ENCODE measurements around the gene TUBB1. TPM values are rescaled to one million over a fixed set of nuclear protein-coding genes. Genes with fewer than 3 reads are reported as not detected.

The TUBB1 gene
- total RNA-seq, 1 donor from 2014 or later, result not detected

GRCh38 chr20:59071216-59071615, 52.0 kb downstream of the TUBB1 start:
- H3K9me3 ChIP-seq (ENCODE audit: low read depth), result no peaks in the 10 kb centered on the region
- H3K4me3 Mint-ChIP-seq, result no peak overlapping the region
- H3K36me3 ChIP-seq, result no peaks in the 10 kb centered on the region
- peaks cover 16% of the 10 kb centered on the region for H3K27me3 ChIP-seq
- no peaks in the 10 kb centered on the region for H3K79me2 ChIP-seq (ENCODE audit: low read depth)
- no peaks in the 10 kb centered on the region for H3F3A ChIP-seq (ENCODE audit: low read depth)
- no peaks in the 10 kb centered on the region for H3K9me3 Mint-ChIP-seq
- peaks cover 4% of the 10 kb centered on the region for H3K27me3 Mint-ChIP-seq (ENCODE audit: insufficient read depth, low read depth)
- peaks cover 2% of the 10 kb centered on the region for H3K4me1 Mint-ChIP-seq
- no peak overlapping the region for H3K4me2 ChIP-seq
- H3K36me3 Mint-ChIP-seq, result no peaks in the 10 kb centered on the region
- no peak overlapping the region for H2AFZ ChIP-seq (replicated peaks)
- H3K27ac ChIP-seq, result no peak overlapping the region
- H3K4me1 ChIP-seq, result no peaks in the 10 kb centered on the region
- no peak overlapping the region for H3K27ac Mint-ChIP-seq
- H3K4me3 ChIP-seq, result no peak overlapping the region
- no peak for TF ChIP-seq EZH2phosphoT487 (IDR thresholded peaks at IDR 0.05)
- TF ChIP-seq, protein P1, sequence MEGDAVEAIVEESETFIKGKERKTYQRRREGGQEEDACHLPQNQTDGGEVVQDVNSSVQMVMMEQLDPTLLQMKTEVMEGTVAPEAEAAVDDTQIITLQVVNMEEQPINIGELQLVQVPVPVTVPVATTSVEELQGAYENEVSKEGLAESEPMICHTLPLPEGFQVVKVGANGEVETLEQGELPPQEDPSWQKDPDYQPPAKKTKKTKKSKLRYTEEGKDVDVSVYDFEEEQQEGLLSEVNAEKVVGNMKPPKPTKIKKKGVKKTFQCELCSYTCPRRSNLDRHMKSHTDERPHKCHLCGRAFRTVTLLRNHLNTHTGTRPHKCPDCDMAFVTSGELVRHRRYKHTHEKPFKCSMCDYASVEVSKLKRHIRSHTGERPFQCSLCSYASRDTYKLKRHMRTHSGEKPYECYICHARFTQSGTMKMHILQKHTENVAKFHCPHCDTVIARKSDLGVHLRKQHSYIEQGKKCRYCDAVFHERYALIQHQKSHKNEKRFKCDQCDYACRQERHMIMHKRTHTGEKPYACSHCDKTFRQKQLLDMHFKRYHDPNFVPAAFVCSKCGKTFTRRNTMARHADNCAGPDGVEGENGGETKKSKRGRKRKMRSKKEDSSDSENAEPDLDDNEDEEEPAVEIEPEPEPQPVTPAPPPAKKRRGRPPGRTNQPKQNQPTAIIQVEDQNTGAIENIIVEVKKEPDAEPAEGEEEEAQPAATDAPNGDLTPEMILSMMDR (IDR thresholded peaks at IDR 0.05), result no peak
- TF ChIP-seq EZH2 (IDR thresholded peaks at IDR 0.05), result no peak
- DNase-seq (ENCODE audit: low spot score), result no peak
- no peak overlapping the region for H3K9ac ChIP-seq
- no peaks in the 10 kb centered on the region for H4K20me1 ChIP-seq (ENCODE audit: low read depth)

DNA sequence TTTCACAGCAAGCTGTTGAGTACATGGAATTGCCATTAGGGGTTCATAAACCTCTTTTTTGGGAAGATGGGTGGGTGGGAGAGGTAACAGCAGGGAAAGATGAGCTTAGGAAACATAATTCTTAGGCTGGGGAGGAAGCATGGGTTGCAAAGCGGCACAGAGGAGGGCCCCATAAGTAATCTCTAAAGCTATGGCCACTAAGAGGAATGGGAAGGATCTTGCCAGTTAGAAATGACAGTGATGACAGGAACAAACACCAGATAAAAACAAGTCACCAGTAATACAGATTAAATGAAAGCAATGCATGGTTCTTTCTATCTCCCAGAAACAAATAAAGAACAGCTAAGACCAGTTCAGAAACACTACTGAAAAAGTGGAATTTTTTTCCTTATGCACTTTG, 54.4 kb downstream of the TUBB1 start:
- DNase-seq (ENCODE audit: low spot score), result no peak
- Mint-ChIP-seq H3K27me3 (ENCODE audit: insufficient read depth, low read depth) (peaks cover 8% of the 10 kb centered on the region), H3K36me3 (no peaks in the 10 kb centered on the region), H3K4me1 (peaks cover 2% of the 10 kb centered on the region), H3K4me3 (no peak overlapping the region), H3K27ac (no peak overlapping the region), H3K9me3 (no peaks in the 10 kb centered on the region)
- Histone ChIP-seq H3K4me3 (no peak overlapping the region), H2AFZ (replicated peaks) (no peak overlapping the region), H3K9ac (no peak overlapping the region), H3F3A (ENCODE audit: low read depth) (no peaks in the 10 kb centered on the region), H3K79me2 (ENCODE audit: low read depth) (no peaks in the 10 kb centered on the region), H3K9me3 (ENCODE audit: low read depth) (no peaks in the 10 kb centered on the region), H3K36me3 (no peaks in the 10 kb centered on the region), H3K4me2 (no peak overlapping the region), H3K27ac (no peak overlapping the region), H3K27me3 (peaks cover 29% of the 10 kb centered on the region), H4K20me1 (ENCODE audit: low read depth) (no peaks in the 10 kb centered on the region), H3K4me1 (no peaks in the 10 kb centered on the region)
- TF ChIP-seq EZH2phosphoT487 (IDR thresholded peaks at IDR 0.05) (no peak), EZH2 (IDR thresholded peaks at IDR 0.05) (no peak)
- TF ChIP-seq, protein P1 (IDR thresholded peaks at IDR 0.05), result no peak

- H3K4me3 ChIP-seq, result no peak overlapping the region
- H3K27ac Mint-ChIP-seq, result no peak overlapping the region
- no peaks in the 10 kb centered on the region for H3K36me3 ChIP-seq
- H3K27ac ChIP-seq, result no peak overlapping the region
- H3K4me2 ChIP-seq, result no peak overlapping the region
- H3K9me3 Mint-ChIP-seq, result no peaks in the 10 kb centered on the region
- H2AFZ ChIP-seq (replicated peaks), result no peak overlapping the region
- H3K4me1 Mint-ChIP-seq, result peaks cover 2% of the 10 kb centered on the region
- no peak overlapping the region for H3K4me3 Mint-ChIP-seq
- H4K20me1 ChIP-seq (ENCODE audit: low read depth), result no peaks in the 10 kb centered on the region
- H3K27me3 ChIP-seq, result peaks cover 29% of the 10 kb centered on the region
- H3K36me3 Mint-ChIP-seq, result no peaks in the 10 kb centered on the region
- no peak overlapping the region for H3K9ac ChIP-seq
- DNase-seq (ENCODE audit: low spot score), result no peak
- H3F3A ChIP-seq (ENCODE audit: low read depth), result no peaks in the 10 kb centered on the region
- TF ChIP-seq EZH2phosphoT487 (IDR thresholded peaks at IDR 0.05), result no peak
- H3K27me3 Mint-ChIP-seq (ENCODE audit: insufficient read depth, low read depth), result peaks cover 8% of the 10 kb centered on the region
- no peaks in the 10 kb centered on the region for H3K9me3 ChIP-seq (ENCODE audit: low read depth)
- H3K79me2 ChIP-seq (ENCODE audit: low read depth), result no peaks in the 10 kb centered on the region
- no peaks in the 10 kb centered on the region for H3K4me1 ChIP-seq
Measured at GRCh38 chr20:59074456-59074855, 55.2 kb downstream of the TUBB1 start.

DNA sequence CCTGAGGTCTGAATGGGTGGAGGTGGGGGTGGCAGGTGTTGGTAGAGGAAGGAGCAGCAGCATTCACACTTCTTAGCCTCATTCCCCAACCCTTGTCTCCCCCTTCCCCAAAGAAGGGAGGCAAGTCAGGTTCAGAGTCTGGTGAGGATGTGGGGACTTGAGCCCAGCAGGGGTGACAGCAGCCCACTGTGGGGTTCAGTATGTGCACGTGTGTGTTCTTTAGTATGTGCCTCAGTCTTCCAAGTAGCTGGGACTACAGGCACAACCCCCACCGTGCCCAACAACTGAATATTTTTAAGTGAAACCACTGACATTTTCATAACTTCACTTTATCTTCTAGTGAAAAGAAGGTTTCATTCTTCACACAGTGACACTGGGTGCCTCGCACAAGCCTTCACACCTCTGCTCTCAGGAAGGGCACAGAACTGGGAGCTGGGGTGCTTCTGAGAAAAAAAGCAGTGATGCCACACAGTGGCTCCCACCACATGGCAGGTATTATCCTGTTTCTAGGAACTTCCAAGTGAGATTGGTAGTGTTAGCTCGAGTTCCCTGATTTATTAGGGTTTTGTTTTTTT, 56.8 kb downstream of the TUBB1 start:
- no peaks in the 10 kb centered on the region for H3K9me3 ChIP-seq (ENCODE audit: low read depth)
- TF ChIP-seq EZH2 (IDR thresholded peaks at IDR 0.05), result no peak
- TF ChIP-seq EZH2phosphoT487 (IDR thresholded peaks at IDR 0.05), result no peak
- TF ChIP-seq, protein P1 (IDR thresholded peaks at IDR 0.05), result no peak
- no peak overlapping the region for H3K27ac Mint-ChIP-seq
- no peaks in the 10 kb centered on the region for H3K79me2 ChIP-seq (ENCODE audit: low read depth)
- H3K4me3 ChIP-seq, result no peak overlapping the region
- H3K9ac ChIP-seq, result no peak overlapping the region
- H3K4me1 Mint-ChIP-seq, result peaks cover 2% of the 10 kb centered on the region
- H3K36me3 Mint-ChIP-seq, result no peaks in the 10 kb centered on the region
- no peak overlapping the region for H3K27ac ChIP-seq
- H3K4me2 ChIP-seq, result no peak overlapping the region
- no peaks in the 10 kb centered on the region for H4K20me1 ChIP-seq (ENCODE audit: low read depth)
- no peak overlapping the region for H2AFZ ChIP-seq (replicated peaks)
- peaks cover 29% of the 10 kb centered on the region for H3K27me3 ChIP-seq
- DNase-seq (ENCODE audit: low spot score), result no peak
- no peak overlapping the region for H3K4me3 Mint-ChIP-seq
- H3K36me3 ChIP-seq, result no peaks in the 10 kb centered on the region
- peaks cover 6% of the 10 kb centered on the region for H3K27me3 Mint-ChIP-seq (ENCODE audit: insufficient read depth, low read depth)
- H3F3A ChIP-seq (ENCODE audit: low read depth), result no peaks in the 10 kb centered on the region
- no peaks in the 10 kb centered on the region for H3K9me3 Mint-ChIP-seq
- H3K4me1 ChIP-seq, result no peaks in the 10 kb centered on the region
